GM12875 (cell line): ENCODE data around the gene DENND1A.
"Not testable (repeated sequence)": the region's sequence is repeated elsewhere in the genome, so short reads cannot be mapped to it uniquely, and the experiment has no call there.

Source experiments
- H3K4me3 ChIP-seq: one replicate; pipeline ENCODE4 v1.5.1; 2011; ENCODE audit warnings: low read depth, low read length, control low read depth
- CTCF ChIP-seq: IDR thresholded peaks from 2 replicates; pipeline ENCODE4 v1.5.1; 2011; ENCODE audit warnings: low read depth, mild to moderate bottlenecking, control low read depth, inconsistent platforms, low read length, moderate library complexity, borderline replicate concordance; ENCODE audit not compliant: insufficient read depth

DENND1A gene

DNA sequence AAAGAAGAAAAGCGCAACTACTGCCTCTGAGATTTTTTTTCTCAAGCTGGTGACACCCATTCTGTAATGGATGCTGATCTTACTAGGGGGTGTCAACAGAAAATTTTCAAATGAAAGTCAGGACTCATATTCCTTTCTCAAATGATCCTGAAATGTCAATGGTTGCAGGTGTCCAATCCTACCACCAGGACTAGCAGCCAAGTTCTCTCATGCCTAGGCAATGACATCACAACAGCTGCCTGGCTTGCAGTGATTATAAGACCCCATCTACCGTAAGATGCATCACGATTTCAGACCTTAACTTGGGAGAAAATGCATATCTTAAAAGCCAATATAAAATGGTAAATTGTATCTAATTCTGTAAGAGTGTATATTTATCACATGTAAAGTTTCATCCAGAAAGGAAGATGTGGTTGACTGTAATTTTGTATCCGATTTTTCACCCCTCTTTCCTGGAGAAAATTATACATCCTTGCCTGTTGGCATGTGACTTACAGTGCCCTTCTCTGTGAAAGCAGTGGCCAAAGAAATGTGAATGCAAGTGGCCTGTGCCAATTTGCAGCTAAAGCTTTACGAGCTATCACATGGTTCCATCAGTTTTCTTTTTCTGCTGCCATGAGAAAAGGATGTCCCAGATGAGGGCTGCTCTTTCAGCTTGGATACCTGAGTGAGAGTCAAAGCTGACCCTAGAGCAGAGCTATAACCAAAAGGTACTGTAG, 104.4 kb downstream of the DENND1A start:
- TF ChIP-seq CTCF = no peak
- no peak overlapping the region for H3K4me3 ChIP-seq

- TF ChIP-seq CTCF = no peak
- no peak overlapping the region for H3K4me3 ChIP-seq
Measured at GRCh38 chr9:123823194-123823947, 106.6 kb downstream of the DENND1A start.

GRCh38 chr9:123821619-123822018, 108.3 kb downstream of the DENND1A start:
- no peak overlapping the region for H3K4me3 ChIP-seq
- TF ChIP-seq CTCF = no peak

GRCh38 chr9:123820139-123820538, 109.8 kb downstream of the DENND1A start:
- H3K4me3 ChIP-seq = no peak overlapping the region
- no peak for TF ChIP-seq CTCF

DNA sequence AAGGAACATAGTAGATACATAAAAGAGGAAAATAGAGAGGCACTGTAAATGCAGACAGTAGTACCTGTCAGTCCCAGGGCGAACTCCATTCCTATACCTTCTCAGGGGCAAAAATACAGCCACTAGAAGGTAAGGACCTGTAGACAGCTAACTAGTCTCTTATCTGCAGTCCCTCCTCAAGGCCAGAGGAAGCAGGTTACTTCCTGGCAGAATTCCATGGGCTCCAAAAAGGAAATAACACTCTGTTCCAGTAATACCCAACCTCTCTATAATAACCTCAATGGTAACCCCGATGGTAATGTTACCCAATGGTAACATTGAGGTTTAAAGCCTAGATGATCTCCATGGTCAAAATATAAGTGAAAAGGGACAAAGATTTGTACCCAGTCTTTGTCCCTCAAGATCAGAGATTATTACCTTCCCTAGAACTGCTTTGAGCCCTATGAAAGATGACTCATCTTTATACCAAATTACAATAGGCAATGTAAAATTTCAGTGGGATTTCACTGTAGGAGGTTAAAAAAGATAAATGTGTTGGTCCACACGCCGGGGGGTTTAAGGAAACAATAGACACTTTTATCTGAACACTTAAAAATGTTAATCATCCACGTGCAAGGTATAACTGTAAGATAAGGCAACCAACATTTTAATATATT, 113.0 kb downstream of the DENND1A start:
- no peak overlapping the region for H3K4me3 ChIP-seq

GRCh38 chr9:123815856-123816255, 114.1 kb downstream of the DENND1A start:
- H3K4me3 ChIP-seq = not testable (repeated sequence)

More for the DNA sequence above, 113.0 kb downstream of the DENND1A start:
- TF ChIP-seq CTCF = no peak

GRCh38 chr9:123814496-123814895, 115.4 kb downstream of the DENND1A start:
- no peak overlapping the region for H3K4me3 ChIP-seq
- TF ChIP-seq CTCF = no peak
